Activated CD4-positive, alpha-beta memory T cell treated with anti-CD3 and anti-CD28 coated beads, Interleukin-2, amount 10 ng/mL, durations not matched to agents 7 days and 5 days (primary cell): ENCODE measurements around the gene PRCC. TPM values are rescaled to one million over a fixed set of nuclear protein-coding genes. Genes with fewer than 3 reads are reported as not detected.

ENCODE experiments used
- CTCF ChIA-PET: fragments of 350-600 bp; sonication (Branson Sonifier 250); formaldehyde crosslinking; loops from one replicate; lab custom pipeline; 2021; ENCODE audit warnings: antibody characterized with exemption, inconsistent platforms; lab: Charles Lee
- POLR2A ChIA-PET: fragments of 350-600 bp; sonication (Branson Sonifier 250); formaldehyde crosslinking; loops from one replicate; lab custom pipeline; 2021; ENCODE audit warnings: antibody characterized with exemption; lab: Charles Lee
- DNase-seq: peaks from one replicate; pipeline ENCODE4 v3.0.0-alpha.2; 2020
- H3K27ac Mint-ChIP-seq: one replicate; pipeline ENCODE4 v1.8.0; 2021; ENCODE audit warnings: mild to moderate bottlenecking, mixed read lengths
- H3K27me3 Mint-ChIP-seq: one replicate; pipeline ENCODE4 v1.8.0; 2021; ENCODE audit warnings: mixed read lengths
- H3K36me3 Mint-ChIP-seq: one replicate; pipeline ENCODE4 v1.8.0; 2021; ENCODE audit warnings: low read depth, mixed read lengths
- H3K4me1 Mint-ChIP-seq: one replicate; pipeline ENCODE4 v1.8.0; 2021; ENCODE audit warnings: mixed read lengths
- H3K4me3 Mint-ChIP-seq: one replicate; pipeline ENCODE4 v1.8.0; 2021; ENCODE audit warnings: mild to moderate bottlenecking, mixed read lengths
- H3K9me3 Mint-ChIP-seq: one replicate; pipeline ENCODE4 v1.8.0; 2021; ENCODE audit warnings: mixed read lengths
- total RNA-seq, 2 experiments: library from RNA; stranded (reverse); gene quantifications; one replicate each; pipeline ENCODE4 v1.2.3, GENCODE V29; 2021

PRCC gene
- total RNA-seq, 2 experiments from 2014 or later: 61.6 to 74.1 TPM

- Mint-ChIP-seq H3K4me3 (peak overlapping the region; percentile 40), H3K27ac (peak overlapping the region; percentile 20), H3K4me1 (peaks cover 30% of the 10 kb centered on the region), H3K27me3 (peaks cover 62% of the 10 kb centered on the region), H3K9me3 (no peaks in the 10 kb centered on the region), H3K36me3 (no peaks in the 10 kb centered on the region)
- POLR2A ChIA-PET: interaction anchor here (0.9 to 2.3 kb wide), 5 partner anchors 10 to 41 kb away, joined by 3 to 9 read pairs (median 6); partner anchors contain the start of genes INSRR, NTRK1 and SH2D2A
- CTCF ChIA-PET: interaction anchor here (0.6 to 5.4 kb wide), 8 partner anchors 9 to 148 kb away, joined by 3 to 34 read pairs (median 6); partner anchors contain the start of gene NTRK1
- DNase-seq: no peak
These were observed 81.8 kb downstream of the PRCC start for GRCh38 chr1:156849151-156849496.

Other genes with a start within 250 kb of the PRCC start
- 10 to 100 TPM; 18.4 to 19.7 TPM for gene IQGAP3, start 195.0 kb upstream of the PRCC start, total RNA-seq
- under 1 TPM in 1 of 2 experiments, not detected in 1; 0.38 TPM for gene TTC24, start 187.8 kb upstream of the PRCC start, total RNA-seq
- gene NAXE, start 175.8 kb upstream of the PRCC start, total RNA-seq: 10 to 100 TPM; 45.3 to 46.1 TPM
- 10 to 100 TPM; 19.0 to 20.6 TPM for gene GPATCH4, start 166.1 kb upstream of the PRCC start, total RNA-seq
- gene HAPLN2, start 148.1 kb upstream of the PRCC start, total RNA-seq: not detected
- gene BCAN, start 125.4 kb upstream of the PRCC start, total RNA-seq: not detected
- not detected for gene NES, start 90.1 kb upstream of the PRCC start, total RNA-seq
- gene CRABP2, start 62.0 kb upstream of the PRCC start, total RNA-seq: 1 to 10 TPM in 1 of 2 experiments, under 1 TPM in 1; 0.58 to 1.2 TPM
- gene METTL25B, start 39.1 kb upstream of the PRCC start, total RNA-seq: 10 to 100 TPM; 40.3 to 44.3 TPM
- gene ISG20L2, start 38.8 kb upstream of the PRCC start, total RNA-seq: 10 to 100 TPM; 42.0 to 43.3 TPM
- gene MRPL24, start 26.4 kb upstream of the PRCC start, total RNA-seq: 10 to 100 TPM; 40.3 to 43.8 TPM
- gene HDGF, start 15.9 kb upstream of the PRCC start, total RNA-seq: 100 to 1,000 TPM; 222 to 229 TPM
- gene SH2D2A, start 49.3 kb downstream of the PRCC start, total RNA-seq: 100 to 1,000 TPM; 192 to 193 TPM
- gene INSRR, start 91.6 kb downstream of the PRCC start, total RNA-seq: under 1 TPM; 0.08 to 0.13 TPM
- 1 to 10 TPM; 1.6 to 1.8 TPM for gene NTRK1, start 93.3 kb downstream of the PRCC start, total RNA-seq
- gene PEAR1, start 126.2 kb downstream of the PRCC start, total RNA-seq: under 1 TPM in 1 of 2 experiments, not detected in 1; 0.05 TPM
- not detected for gene LRRC71, start 153.1 kb downstream of the PRCC start, total RNA-seq